Measurements from ENCODE around the gene CDH12. TPM values are rescaled to one million over a fixed set of nuclear protein-coding genes. Genes with fewer than 3 reads are reported as not detected.

The CDH12 gene
- total RNA-seq, 1 experiment from 2014 or later: not detected

GRCh38 chr5:22372826-22373660 lies 480.1 kb downstream of the CDH12 start:
- BruUV-seq (replicated peaks): no TSS peak
- Histone ChIP-seq H3K79me2 (ENCODE audit: insufficient read depth, low read length) (no peaks in the 10 kb centered on the region), H3K27ac (ENCODE audit: low read depth, low read length) (no peak overlapping the region), H3K9me2 (ENCODE audit: insufficient read depth) (no peaks in the 10 kb centered on the region), H3K36me3 (ENCODE audit: control insufficient read depth in 1 of 2, insufficient read depth in 2 of 2, low read length in 2 of 2) (no peaks in the 10 kb centered on the region), H3K4me1 (ENCODE audit: control insufficient read depth in 1 of 2, insufficient read depth in 2 of 2, low read length in 2 of 2) (no peaks in the 10 kb centered on the region), H2AFZ (ENCODE audit: low read depth, low read length, poor library complexity, severe bottlenecking) (no peak overlapping the region), H4K20me1 (ENCODE audit: insufficient read depth) (no peaks in the 10 kb centered on the region), H3K4me3 (replicated peaks in 1 of 2; ENCODE audit: low read depth in 1 of 2, low read length in 2 of 2) (no peak overlapping the region), H3K9me3 (ENCODE audit: control insufficient read depth in 1 of 2, insufficient read depth in 1 of 2, low read depth in 1 of 2, low read length in 2 of 2) (peaks cover 11 to 23% of the 10 kb centered on the region in 2 experiments; a peak in 2 of 4 replicates), H3K9ac (ENCODE audit: low read length) (no peak overlapping the region), H3K4me2 (ENCODE audit: low read length) (no peak overlapping the region), H3K27me3 (ENCODE audit: insufficient read depth, low read length) (no peaks in the 10 kb centered on the region)
- ChIA-PET POLR2A (no interaction called here), RAD21 (ENCODE audit: low non-redundant PET in 1 of 2, low total read pairs in 2 of 2, uncharacterized antibody in 2 of 2, unreplicated experiment in 2 of 2) (no interaction called here), CTCF (no interaction called here)
- ATAC-seq: no peak
- TF ChIP-seq ZNF274 (IDR thresholded peaks at IDR 0.05; ENCODE audit: low read depth, low read length) (no peak), YY1 (IDR thresholded peaks at IDR 0.05; ENCODE audit: extremely low read depth, insufficient replicate concordance, low read depth, low read length) (no peak), SP1 (IDR thresholded peaks at IDR 0.05; ENCODE audit: low read depth) (no peak), ZBTB33 (IDR thresholded peaks at IDR 0.05; ENCODE audit: extremely low read depth, insufficient replicate concordance, low read length) (no peak), POLR2A (IDR thresholded peaks at IDR 0.05; ENCODE audit: borderline replicate concordance, extremely low read depth, insufficient read depth, insufficient read length) (no peak), SRF (IDR thresholded peaks at IDR 0.05; ENCODE audit: low read depth) (no peak), EZH2 (IDR thresholded peaks at IDR 0.05) (no peak), TCF7L2 (IDR thresholded peaks at IDR 0.05; ENCODE audit: borderline replicate concordance, extremely low read depth, insufficient read depth, insufficient read length) (no peak), RAD21 (IDR thresholded peaks at IDR 0.05; ENCODE audit: low read depth) (no peak), POLR2AphosphoS5 (IDR thresholded peaks at IDR 0.05; ENCODE audit: low read depth, low read length) (no peak), MAX (IDR thresholded peaks at IDR 0.05) (no peak)
- DNase-seq (ENCODE audit: low read depth, low spot score): no peak
- intact Hi-C loops (cut with micrococcal nuclease): no loop called here
